SK-N-MC (cell line): ENCODE measurements around the gene HTR1E.
A peak's percentile ranks its signal among the peaks of the same experiment; 100 is the strongest.
"Not testable (repeated sequence)": the region's sequence is repeated elsewhere in the genome, so short reads cannot be mapped to it uniquely, and the experiment has no call there.

Experiments
- DNase-seq: peaks from one replicate; pipeline ENCODE4 v3.0.0-alpha.2; 2011; ENCODE audit warnings: low read depth, low spot score
- H3K27ac ChIP-seq: fragments of 200-600 bp; sonication (generic); 2 replicates; pipeline ENCODE4 v1.5.1; 2016; ENCODE audit warnings: mixed run types
- H3K36me3 ChIP-seq: fragments of 200-600 bp; sonication (generic); 2 replicates; pipeline ENCODE4 v1.6.1; 2017; ENCODE audit warnings: antibody characterized with exemption, low read length, mixed read lengths; ENCODE audit not compliant: insufficient read depth
- H3K4me3 ChIP-seq: fragments of 200-600 bp; sonication (generic); 2 replicates; pipeline ENCODE4 v1.5.1; 2016
- H3K9ac ChIP-seq: fragments of 200-600 bp; sonication (generic); 2 replicates; pipeline ENCODE4 v1.8.0; 2017; ENCODE audit warnings: mixed run types, mixed read lengths; ENCODE audit not compliant: insufficient read length
- H3K9me3 ChIP-seq: fragments of 200-600 bp; sonication (generic); 2 replicates; pipeline ENCODE4 v1.6.1; 2017; ENCODE audit warnings: low read depth, mild to moderate bottlenecking, antibody characterized with exemption, low read length, moderate library complexity, mixed read lengths
- EZH2 ChIP-seq: fragments of 200-600 bp; sonication (generic); IDR thresholded peaks from one replicate; pipeline ENCODE4 v1.6.1; 2017; ENCODE audit warnings: antibody characterized with exemption
- FOXP2 ChIP-seq: optimal IDR thresholded peaks from 2 replicates; pipeline ENCODE3; 2011; ENCODE audit warnings: mild to moderate bottlenecking, moderate library complexity; ENCODE audit not compliant: insufficient read depth; ENCODE audit errors: extremely low read length, control extremely low read depth
- POLR2AphosphoS5 ChIP-seq: IDR thresholded peaks from 2 replicates; pipeline ENCODE4 v1.6.1; 2012; ENCODE audit warnings: mild to moderate bottlenecking, low read depth, low read length, borderline replicate concordance

The HTR1E gene

DNA sequence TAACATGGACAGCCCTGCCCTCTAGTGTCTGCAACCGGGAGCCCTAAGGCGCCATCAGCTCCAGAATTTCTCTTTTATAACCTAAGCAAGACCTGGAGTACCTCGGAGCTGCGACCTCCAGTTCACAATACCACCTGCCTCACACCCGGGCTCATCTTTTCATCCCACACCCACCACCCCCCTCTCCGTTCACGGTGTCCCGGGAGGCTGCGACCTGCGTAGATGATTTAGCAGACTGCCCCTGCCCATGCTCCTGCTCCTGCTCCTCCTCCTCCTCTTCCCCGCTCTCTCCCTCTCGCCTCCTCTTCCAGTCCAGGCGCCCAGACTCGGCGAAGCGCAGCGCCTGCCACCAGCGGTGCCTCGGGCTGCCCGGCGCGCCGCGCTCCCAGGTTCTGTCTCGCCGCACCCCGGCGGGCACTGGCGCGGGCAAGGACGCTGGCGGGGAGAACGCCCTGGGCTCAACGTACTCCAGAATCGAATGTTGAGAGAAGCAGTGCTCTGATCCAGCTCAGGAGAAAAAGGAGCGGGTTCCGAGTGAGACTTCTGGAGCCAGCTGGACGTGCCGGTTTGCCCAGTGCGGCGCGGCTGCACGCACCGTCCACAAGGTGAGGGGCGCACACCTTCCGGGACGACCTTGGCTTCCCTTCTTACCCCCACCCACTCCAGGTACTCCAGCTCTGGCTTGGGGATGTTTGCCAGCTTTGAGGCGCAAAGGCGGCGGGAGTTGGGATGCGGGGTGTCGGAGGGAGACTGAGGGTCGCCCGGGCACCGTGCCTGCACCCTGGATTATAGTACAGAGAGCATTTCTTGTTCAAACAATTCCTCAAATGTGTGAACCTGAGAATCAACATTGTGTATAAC, at the start of gene HTR1E:
HTR1E (plus strand) TSS at position 310 of the 861 bp plus-strand sequence. CDS start 77,807 bp downstream, outside the sequence.
- H3K4me3 ChIP-seq = no peak within 1 kb of the TSS
- H3K27ac ChIP-seq = no peak within 1 kb of the TSS
- H3K9me3 ChIP-seq = no peaks in the 10 kb centered on the region
- no peak within 1 kb of the TSS for H3K9ac ChIP-seq
- TF ChIP-seq EZH2 (no peak), FOXP2 (no peak), POLR2AphosphoS5 (no peak)
- H3K36me3 ChIP-seq = no peaks in the 10 kb centered on the region
- no peak for DNase-seq

- Histone ChIP-seq H3K4me3 (peak overlapping the region; percentile 62), H3K36me3 (no peaks in the 10 kb centered on the region), H3K9me3 (no peaks in the 10 kb centered on the region), H3K27ac (peak overlapping the region; percentile 71; the same call in 1 of the 2 replicates), H3K9ac (peak overlapping the region; percentile 4)
- TF ChIP-seq POLR2AphosphoS5 (no peak), EZH2 (no peak), FOXP2 (no peak)
- peak; percentile 51 for DNase-seq
Observed at GRCh38 chr6:86888301-86888700, 49.0 kb upstream of the HTR1E start.

- H3K27ac ChIP-seq, H3K36me3 ChIP-seq, DNase-seq, H3K9ac ChIP-seq, H3K4me3 ChIP-seq, H3K9me3 ChIP-seq: not testable (repeated sequence)
Observed at GRCh38 chr6:86897265-86897664, 40.1 kb upstream of the HTR1E start.

DNA sequence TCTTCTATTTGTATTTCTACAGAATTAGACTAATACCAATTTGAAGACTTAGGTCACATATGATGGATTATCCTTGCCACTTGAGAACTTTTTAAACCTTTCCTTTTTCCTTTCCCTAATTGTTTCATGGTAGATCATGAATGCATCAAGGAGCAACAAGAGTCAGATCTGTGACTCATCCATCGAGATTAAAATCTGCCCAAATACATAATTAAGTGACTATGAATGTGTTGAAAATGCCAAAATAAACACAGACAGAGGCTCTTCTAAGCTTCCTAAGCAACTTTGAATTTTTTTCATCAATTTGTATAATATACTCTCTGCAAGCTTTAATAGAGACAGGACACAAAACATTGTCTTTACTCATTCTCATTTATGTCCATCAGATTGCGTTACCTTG, 23.5 kb upstream of the HTR1E start:
- no peak overlapping the region for H3K27ac ChIP-seq
- DNase-seq = no peak
- no peak overlapping the region for H3K9ac ChIP-seq
- TF ChIP-seq EZH2 (no peak), POLR2AphosphoS5 (no peak), FOXP2 (no peak)
- no peaks in the 10 kb centered on the region for H3K9me3 ChIP-seq
- no peaks in the 10 kb centered on the region for H3K36me3 ChIP-seq
- H3K4me3 ChIP-seq = no peak overlapping the region

DNA sequence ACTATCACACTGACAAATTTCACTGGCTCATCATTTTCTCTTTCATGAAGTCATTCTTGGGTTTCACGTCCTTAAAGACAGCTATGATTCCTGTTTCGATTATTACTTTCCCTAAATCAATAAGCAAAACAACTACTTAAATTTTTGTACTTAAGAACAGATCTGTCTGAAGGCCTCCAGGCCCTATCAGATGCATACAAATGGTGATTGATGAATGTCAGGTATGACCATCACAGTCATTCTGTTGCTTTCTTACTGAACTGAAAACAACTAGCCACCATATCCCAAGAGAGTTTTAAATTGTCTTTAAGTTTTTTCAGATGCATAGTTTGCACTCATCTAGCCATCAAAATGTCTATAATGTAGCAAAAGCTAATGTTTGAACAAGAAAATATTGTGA, 20.9 kb upstream of the HTR1E start:
- Histone ChIP-seq H3K36me3 (no peaks in the 10 kb centered on the region), H3K9ac (no peak overlapping the region), H3K9me3 (no peaks in the 10 kb centered on the region), H3K4me3 (no peak overlapping the region), H3K27ac (no peak overlapping the region)
- no peak for TF ChIP-seq POLR2AphosphoS5
- no peak for TF ChIP-seq EZH2
- TF ChIP-seq FOXP2 = no peak
- no peak for DNase-seq

DNA sequence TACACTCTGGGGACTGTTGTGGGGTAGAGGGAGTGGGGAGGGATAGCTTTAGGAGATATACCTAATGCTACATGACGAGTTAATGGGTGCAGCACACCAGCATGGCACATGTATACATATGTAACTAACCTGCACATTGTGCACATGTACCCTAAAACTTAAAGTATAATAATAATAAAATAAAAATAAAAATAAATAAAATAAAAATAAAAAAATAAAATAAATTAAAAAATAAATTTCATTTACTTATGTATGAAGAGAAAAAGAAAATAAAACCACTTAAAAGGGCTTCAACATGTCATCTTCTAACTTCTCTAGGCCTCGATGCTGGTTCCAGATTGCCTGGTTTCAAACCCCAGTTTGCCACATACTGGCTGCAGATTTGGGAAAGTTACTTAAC, 10.2 kb upstream of the HTR1E start:
- not testable (repeated sequence) for H3K9me3 ChIP-seq, H3K36me3 ChIP-seq, H3K9ac ChIP-seq, H3K27ac ChIP-seq, DNase-seq, H3K4me3 ChIP-seq

- H3K27ac ChIP-seq, H3K9ac ChIP-seq, DNase-seq, H3K36me3 ChIP-seq, H3K4me3 ChIP-seq, H3K9me3 ChIP-seq: not testable (repeated sequence)
Observed at GRCh38 chr6:86927859-86928258, 9.5 kb upstream of the HTR1E start.

DNA sequence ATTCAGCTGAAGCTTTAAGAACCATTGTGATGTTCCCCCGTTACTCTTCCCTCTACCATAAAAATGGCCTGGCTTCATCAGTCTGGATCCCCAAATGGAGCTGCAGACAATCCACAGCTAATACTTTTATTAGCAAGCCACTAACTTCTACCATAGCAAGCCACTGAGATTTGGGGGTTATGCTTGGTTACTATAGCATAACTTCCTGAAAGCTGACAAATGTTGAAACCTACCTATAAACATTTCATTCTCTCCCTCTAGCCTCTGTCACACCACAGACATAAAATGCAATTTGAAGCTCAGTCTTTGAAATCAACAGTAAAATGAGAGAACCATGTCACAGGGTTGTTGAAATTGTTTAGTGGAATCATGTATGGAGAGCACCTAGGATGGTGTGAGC, 3.0 kb upstream of the HTR1E start:
- DNase-seq = no peak
- TF ChIP-seq EZH2 (no peak), POLR2AphosphoS5 (no peak), FOXP2 (no peak)
- H3K9ac ChIP-seq = no peak overlapping the region

GRCh38 chr6:86936834-86937218, 502 bp upstream of the HTR1E start:
- no peak overlapping the region for H3K27ac ChIP-seq
- H3K4me3 ChIP-seq = no peak overlapping the region
- TF ChIP-seq POLR2AphosphoS5 (no peak), EZH2 (no peak), FOXP2 (no peak)
- H3K36me3 ChIP-seq = no peaks in the 10 kb centered on the region
- no peak overlapping the region for H3K9ac ChIP-seq
- DNase-seq = no peak
- no peaks in the 10 kb centered on the region for H3K9me3 ChIP-seq

More for the DNA sequence above, 3.0 kb upstream of the HTR1E start:
- H3K4me3 ChIP-seq = no peak overlapping the region
- H3K27ac ChIP-seq = no peak overlapping the region
- H3K36me3 ChIP-seq = no peaks in the 10 kb centered on the region
- H3K9me3 ChIP-seq = no peaks in the 10 kb centered on the region

DNA sequence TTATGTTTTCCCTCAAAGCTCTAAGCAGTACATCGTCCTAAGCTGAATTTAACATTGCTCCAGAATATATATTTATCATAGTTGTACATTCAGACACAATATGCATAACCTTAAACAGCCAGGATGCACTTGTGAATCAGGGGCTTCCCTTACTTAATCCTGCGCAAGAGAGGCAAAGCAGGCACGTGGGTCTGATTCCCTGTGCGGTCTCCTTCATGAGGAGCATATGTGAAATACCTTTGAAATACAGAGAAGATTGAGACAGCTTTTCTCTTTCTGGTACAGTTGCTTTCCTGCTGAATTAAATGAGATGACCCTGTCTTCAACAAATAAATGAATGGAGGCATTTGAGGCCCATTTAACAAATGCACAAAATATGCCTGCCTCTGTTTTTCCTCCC, 1.5 kb downstream of the HTR1E start:
- no peak overlapping the region for H3K27ac ChIP-seq
- DNase-seq = no peak
- no peak overlapping the region for H3K9ac ChIP-seq
- H3K9me3 ChIP-seq = no peaks in the 10 kb centered on the region
- H3K36me3 ChIP-seq = no peaks in the 10 kb centered on the region
- no peak overlapping the region for H3K4me3 ChIP-seq
- TF ChIP-seq POLR2AphosphoS5 (no peak), FOXP2 (no peak), EZH2 (no peak)
